Amniotic stem cell (primary cell): ENCODE measurements around the gene NUFIP2.
"Not testable (repeated sequence)": the region's sequence is repeated elsewhere in the genome, so short reads cannot be mapped to it uniquely, and the experiment has no call there.

ENCODE experiments used
- DNase-seq: peaks from one replicate; lab custom pipeline; 2025; lab: John Stamatoyannopoulos, UW

NUFIP2 gene

GRCh38 chr17:29237476-29238132 lies 56.3 kb downstream of the NUFIP2 start:
- no peak for DNase-seq

- DNase-seq: no peak
Observed at GRCh38 chr17:29235904-29236303, 58.0 kb downstream of the NUFIP2 start.

GRCh38 chr17:29234972-29235371 lies 59.0 kb downstream of the NUFIP2 start:
- DNase-seq: not testable (repeated sequence)

GRCh38 chr17:29233301-29233700 lies 60.6 kb downstream of the NUFIP2 start:
- no peak for DNase-seq

GRCh38 chr17:29225396-29225795 lies 68.6 kb downstream of the NUFIP2 start:
- no peak for DNase-seq

GRCh38 chr17:29221338-29221737 lies 72.6 kb downstream of the NUFIP2 start:
- DNase-seq: not testable (repeated sequence)

- peak; percentile 82 for DNase-seq
Observed at GRCh38 chr17:29219378-29220047, 74.4 kb downstream of the NUFIP2 start.

GRCh38 chr17:29216856-29217255 lies 77.1 kb downstream of the NUFIP2 start:
- no peak for DNase-seq

GRCh38 chr17:29216181-29216580 lies 77.8 kb downstream of the NUFIP2 start:
- DNase-seq: no peak

- no peak for DNase-seq
Observed at GRCh38 chr17:29215717-29216116, 78.2 kb downstream of the NUFIP2 start.

GRCh38 chr17:29215174-29215573 lies 78.8 kb downstream of the NUFIP2 start:
- DNase-seq: no peak

GRCh38 chr17:29214215-29215146 lies 79.5 kb downstream of the NUFIP2 start:
- no peak for DNase-seq

GRCh38 chr17:29212681-29213121 lies 81.2 kb downstream of the NUFIP2 start:
- no peak for DNase-seq

GRCh38 chr17:29212094-29212631 lies 81.8 kb downstream of the NUFIP2 start:
- no peak for DNase-seq

- DNase-seq: no peak
Observed at GRCh38 chr17:29210879-29211278, 83.1 kb downstream of the NUFIP2 start.

GRCh38 chr17:29209073-29209472 lies 84.9 kb downstream of the NUFIP2 start:
- DNase-seq: no peak

- DNase-seq: no peak
Observed at GRCh38 chr17:29207975-29208374, 86.0 kb downstream of the NUFIP2 start.
